Activated T-cell treated with anti-CD3 and anti-CD28 coated beads for 1 hour (primary cell): Measurements from ENCODE around the gene ABI1.
"Not testable (repeated sequence)": the region's sequence is repeated elsewhere in the genome, so short reads cannot be mapped to it uniquely, and the experiment has no call there.

Source experiments
- DNase-seq: peaks from one replicate; pipeline ENCODE4 v3.0.0-alpha.2; 2020; ENCODE audit warnings: low read depth

The ABI1 gene

DNA sequence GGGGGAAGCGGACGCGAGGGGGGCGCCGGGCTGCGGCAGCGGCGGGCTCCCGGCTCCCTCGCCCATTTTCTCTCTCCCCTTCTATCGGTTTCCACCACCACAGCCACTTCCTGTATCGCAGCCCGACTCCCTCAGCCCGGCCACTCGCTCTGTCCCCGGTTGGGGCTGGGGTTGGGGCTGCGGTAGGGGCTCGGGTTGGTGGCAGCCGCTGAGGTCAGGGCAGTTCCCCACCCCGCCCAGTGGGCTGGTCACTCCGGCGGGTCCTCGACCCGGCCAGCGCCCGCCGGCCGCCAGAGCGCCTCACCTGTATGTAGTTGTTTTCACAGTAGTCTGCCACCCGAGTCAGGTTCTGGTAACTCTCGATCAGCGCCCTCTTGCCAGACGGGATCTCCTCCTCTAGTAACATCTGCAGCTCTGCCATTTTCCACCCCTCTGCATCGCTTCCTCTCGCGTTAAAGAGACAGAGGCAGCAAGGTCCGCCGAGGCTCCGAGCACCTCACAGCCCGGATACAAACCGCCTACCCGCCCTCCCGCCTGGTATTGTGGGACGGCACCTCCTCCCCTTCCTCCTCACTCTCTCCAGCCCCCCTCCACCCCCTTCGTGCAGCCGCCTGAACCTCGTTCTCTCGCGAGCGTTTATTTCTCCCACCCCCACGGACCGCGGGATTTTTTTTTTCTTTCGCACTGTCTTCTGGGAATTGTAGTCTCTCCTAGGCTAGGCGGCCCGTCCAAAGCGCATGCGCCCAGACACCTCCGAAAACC lies at the start of gene ABI1:
TSS of gene ABI1 (minus strand) at position 516 of the 762 bp plus-strand sequence. CDS start at position 421, 95 bp downstream.
- peak; percentile 97 for DNase-seq

DNA sequence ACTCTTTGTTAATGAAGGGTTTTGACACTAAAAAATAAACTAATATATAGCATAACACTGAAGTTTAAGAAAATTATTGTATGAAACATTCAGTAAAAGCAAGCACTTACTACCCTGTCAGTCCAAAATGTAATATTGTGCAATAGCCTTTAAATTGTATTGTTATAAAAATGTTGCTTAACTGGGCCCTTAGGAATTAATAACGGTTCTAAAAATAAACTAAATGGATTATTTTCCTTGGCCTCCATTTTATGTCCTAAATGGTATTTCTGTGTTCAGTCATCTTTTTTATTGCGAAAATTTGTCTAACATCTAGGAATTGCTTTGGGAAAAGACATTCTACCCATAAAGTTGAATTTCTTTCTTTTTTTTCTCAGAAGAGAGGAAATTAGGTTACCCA lies 49.0 kb upstream of the ABI1 start:
- no peak for DNase-seq

DNA sequence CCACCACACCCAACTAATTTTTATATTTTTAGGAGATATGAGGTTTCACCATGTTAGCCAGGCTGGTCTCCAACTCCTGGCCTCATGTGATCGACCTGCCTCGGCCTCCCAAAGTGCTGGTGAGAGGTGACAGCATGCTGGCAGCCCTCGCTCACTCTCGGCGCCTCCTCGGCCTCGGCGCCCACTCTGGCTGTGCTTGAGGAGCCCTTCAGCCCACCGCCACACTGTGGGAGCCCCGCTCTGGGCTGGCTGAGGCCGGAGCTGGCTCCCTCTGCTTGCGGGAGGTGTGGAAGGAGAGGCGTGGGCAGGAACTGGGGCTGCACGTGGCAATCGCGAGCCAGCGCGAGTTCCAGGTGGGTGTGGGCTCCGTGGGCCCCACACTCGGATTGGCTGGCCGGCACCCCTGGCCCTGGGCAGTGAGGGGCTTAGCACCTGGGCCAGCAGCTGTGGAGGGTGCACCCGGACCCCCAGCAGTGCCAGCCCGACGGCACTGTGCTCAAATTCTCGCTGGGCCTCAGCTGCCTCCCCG lies 44.6 kb upstream of the ABI1 start:
- DNase-seq = not testable (repeated sequence)

DNA sequence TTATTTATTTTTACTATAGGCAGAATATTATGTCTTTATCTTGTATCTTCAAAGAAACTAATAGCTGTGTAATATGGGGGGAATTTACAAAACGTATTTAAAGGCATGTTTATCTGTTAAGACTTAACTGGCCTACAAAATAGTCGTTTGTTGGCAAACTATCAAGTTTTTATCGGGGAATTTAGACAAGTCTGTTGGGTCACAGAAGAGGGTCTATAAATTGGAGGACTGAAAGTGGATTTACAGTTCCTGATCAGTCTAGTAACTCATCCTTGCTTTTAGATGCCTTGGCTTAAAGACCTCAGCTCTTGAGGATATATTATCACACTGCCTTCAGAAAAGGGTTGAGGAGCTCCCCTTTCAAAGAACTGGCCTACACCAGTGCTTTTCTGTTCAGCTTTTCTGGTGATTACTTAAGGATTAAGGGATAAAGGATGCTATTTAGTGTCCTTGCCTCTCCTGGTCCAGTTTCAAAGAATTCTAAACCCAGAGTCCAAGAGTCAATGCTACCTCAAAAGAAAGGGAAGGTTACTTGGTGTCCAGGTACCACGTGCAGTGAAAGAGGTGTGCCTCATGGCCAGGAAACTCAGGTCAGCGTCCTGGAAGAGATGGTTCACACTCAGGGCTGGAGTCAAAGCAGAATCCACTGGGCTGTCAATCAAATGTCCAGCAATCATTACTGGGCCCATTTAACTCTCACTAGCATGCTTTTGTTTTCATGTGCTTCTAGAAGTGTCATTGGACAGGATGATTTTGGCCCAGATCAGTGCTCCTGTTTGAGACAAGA lies 42.9 kb upstream of the ABI1 start:
- no peak for DNase-seq

DNA sequence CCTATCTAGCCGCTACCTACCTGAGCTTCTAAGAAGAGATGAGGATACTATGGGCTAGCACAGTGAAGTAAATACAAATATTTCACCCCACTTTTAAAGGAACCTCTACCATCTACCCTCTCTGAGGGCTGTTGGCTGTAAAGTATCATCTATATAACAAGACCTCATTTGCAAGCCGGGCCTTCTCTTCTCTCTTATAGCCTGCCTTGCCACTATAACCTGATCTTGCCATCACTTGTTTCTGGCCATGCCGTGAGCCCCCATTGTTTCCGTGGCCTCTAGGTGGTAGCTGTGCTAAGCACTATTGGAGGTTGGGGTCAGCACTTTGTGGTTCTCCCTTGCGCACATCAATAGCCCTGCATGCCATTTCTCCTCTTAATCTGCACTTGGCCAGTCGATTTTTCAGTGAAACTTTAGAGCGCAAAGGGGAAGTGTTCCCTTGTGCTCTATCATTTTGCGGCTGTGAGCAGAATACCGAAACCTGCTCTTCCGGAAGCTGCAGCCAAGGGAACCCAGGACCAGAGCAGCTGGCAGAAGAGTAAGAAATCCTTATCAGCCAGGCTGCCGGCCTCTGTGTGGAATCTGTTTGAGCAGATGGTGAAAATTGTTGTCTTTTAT lies 31.7 kb upstream of the ABI1 start:
- DNase-seq = not testable (repeated sequence)

DNA sequence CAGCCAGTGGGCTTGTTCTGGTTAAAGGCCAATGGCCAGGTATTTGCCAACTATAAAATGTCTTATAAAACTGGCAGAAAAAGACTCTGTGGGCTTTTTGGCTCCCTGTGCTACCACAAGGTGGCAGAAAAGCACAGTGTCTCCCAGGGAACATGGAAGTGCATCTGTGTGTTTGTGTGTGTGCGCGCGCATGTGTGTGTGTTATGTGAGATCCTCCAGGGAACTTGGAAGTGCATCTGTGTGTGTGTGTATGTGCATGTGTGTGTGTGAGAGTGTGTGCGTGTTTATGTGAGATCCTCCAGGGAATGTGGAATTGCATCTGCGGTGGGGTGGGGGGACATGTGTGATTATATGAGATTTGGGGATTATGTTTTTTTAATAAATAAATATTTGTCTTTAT lies 30.2 kb upstream of the ABI1 start:
- peak; percentile 17 for DNase-seq

DNA sequence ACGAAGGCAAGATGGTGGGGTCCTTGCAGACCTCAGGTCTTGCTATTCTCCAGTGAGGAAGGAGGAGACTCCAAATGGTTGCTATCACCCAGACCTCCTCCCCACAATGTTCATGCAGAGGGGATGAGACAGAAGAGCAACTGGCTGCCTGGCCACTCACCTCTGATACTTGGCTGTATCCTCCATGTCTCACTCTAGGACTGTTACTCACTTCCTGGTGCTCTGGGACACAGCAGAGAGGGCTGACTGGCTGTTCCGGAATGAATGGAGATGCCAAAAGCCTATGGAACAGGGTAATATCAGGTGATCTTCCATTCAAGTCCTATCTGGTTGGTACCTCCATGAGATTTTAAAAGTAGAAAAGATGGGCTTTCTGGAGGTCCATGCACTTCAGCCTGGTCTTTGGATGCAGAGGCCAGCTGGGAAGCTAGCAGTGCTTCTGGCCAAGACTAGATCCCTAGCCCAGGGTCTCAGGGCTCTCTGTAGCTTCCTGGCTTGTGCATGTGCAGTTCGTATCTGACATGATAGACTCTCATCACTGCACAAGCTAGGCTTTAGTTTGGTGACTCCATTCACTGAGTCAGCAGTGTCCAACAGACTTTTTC lies 27.0 kb upstream of the ABI1 start:
- no peak for DNase-seq

DNA sequence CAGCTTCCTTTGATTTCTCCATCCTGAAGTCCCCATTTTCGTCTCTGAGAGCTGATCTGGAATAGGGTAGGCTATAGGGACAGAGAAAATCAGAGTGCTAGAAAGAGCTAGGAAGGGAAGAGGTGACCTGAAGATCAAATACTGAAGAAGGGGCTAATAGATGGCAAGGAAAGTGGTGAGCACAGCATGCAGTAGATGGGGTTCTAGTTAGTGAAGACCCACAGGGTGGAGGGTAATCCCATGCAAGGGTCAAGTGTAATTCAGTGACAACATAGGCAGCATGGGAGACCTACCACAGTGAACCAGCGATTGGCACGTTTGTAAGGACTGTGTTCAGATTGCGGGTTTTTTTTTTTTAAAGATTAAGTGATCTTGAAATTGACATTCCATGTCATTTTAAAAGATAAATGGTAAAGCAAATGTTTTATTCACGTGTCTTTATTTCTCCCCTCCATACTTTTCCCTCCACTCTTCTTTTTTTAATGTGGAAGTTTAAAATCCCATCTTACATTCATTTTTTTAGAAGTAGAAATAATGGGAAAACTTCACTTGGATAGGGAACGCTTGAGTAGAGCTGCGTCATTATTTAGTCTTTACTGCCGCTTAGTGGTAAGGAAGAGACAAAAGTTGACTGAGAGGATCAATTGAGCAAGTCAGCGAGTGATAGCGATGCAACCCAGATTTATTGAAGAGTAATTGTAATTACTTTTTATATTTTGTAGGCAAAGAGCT lies 21.0 kb upstream of the ABI1 start:
- no peak for DNase-seq

DNA sequence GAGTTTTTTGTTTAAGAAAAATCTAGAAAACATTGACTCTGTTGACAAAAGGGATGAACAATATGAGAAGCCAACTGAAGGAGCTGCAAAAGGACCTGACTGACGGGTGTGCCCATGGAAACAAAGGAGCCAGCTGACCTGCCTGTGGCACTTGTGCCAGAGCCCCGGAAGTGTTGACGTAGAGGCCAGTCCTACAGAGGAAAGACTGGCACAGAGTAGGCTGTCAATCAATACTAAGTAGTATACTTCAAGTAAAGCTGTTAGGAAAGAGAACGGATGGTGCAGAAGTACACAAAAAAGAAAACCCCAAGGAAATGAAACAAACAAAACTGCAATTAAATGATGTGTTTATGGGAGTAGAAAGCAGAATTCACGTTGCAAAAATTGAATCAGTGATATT lies 19.0 kb upstream of the ABI1 start:
- DNase-seq = no peak

DNA sequence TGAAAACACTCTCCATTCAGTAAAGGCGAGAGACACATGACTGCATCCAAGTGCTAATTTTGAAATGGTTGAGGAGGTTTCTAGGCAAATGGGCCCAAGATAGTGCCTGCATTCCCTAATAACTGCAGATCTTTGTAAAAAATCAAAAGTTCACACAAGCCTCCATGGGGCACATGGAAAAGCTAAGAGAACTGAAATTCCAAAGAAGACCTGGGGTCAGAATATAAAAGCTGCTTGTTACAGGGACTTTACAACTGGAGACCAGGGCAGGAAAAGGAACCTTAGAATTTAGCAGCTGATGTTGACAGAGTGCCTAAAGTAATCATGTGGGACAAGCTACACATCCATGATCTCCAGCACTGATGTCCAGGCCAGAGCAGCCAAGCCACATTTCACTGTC lies 10.0 kb upstream of the ABI1 start:
- DNase-seq = no peak

DNA sequence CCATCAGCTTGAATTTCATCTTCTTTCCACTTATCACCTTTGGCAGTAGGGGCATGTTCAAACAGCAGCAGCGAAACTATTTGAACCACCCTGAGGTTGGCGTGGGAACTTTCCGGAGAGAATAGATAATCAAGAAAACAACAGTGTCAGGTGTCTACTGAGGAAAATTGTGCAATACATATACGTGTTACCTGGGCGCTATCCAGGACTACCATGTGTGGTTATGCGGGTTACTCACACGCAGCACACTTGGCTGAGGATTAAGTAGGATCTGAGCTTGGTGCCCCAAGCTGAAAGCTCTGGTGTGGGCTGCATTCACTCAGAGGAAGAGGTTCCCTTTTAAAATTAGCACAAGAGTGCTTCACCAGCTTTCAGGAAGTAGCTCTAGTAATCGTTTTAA lies 8.8 kb upstream of the ABI1 start:
- DNase-seq = no peak

DNA sequence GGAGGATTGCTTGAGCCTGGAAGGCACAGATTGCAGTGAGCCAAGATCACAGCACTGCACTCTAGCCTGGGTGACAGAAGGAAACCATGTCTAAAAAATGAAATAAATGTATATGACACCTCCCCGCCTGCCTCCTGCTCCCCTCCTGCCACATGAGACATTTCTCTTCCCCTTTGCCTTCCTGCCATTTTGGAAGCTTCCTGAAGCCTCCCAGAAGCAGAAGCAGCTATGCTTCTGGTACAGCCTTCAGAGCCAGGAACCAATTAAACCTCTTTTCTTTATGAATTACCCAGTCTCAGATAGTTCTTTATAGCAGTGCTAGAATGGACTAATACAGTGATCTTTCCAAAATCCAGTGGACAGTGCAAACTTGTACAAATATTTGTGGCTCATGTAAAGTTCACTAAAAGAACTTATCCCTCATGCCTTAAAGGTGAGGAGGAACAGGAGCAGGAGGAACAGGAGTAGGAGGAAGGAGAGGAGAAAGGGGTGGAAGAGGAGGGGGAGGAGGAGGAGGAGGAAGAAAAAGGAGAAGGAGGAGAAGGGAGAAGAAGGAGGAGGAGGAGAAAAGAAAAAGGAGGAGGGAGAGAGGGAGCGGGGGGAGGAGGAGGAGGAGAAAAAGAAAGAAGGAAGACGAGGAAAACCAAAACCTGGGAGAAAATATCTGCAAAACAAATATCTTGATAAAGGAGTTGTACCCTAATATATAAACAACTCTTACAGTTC lies 2.8 kb upstream of the ABI1 start:
- no peak for DNase-seq

DNA sequence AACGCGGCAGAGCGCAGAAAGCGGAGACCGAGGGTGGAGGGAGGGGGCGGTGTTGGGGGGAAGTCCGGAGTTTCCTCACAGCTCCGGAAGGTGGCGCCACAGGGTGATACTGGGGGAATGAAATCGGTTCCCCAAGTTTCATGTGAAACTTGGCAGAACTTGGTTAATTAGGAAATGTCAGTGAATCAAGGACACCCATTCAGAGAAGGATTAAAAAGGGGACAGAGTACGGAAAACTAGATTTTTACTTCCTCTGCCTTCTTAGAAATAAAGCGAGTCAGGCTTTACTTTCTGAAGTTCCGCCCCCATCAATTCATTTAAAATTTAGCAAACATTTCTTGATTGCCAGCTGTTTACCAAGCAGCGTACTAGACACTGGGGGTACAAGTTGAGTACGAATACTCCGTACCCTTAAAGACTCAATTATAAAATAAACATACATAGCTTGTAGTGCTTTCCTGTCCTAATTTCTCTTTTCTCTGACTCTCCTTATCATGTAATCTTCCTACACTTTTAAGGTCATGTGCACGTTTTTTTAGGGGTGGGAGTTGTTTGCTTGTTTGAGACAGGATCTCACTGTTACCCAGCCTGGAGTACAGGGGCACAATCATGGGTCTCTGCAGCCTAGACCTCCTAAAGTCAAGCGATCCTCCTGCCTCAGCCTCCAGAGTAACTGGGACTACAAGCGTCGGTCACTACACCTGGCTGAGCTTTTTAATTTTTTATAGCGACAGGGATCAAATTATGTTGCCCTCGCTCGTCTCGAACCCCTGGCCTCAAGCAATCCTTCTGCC lies 644 bp upstream of the ABI1 start:
- DNase-seq = no peak

DNA sequence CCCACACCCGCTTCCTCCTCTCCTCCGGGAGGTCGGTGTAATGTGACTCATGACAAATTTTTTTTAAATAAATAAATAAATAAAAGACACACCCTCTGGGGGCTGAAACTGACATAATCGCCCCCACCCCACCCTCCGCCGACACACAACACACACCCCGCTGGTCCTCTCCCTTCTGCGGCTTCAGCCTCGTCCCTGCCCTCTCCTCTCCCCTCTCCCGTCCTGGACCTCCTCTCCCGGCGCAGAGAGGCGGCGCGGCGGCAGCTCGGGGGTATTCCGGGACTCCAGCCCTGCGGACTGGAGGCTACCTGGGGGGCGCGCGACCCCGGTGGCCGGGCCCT lies 686 bp downstream of the ABI1 start:
- peak; percentile 34 for DNase-seq

DNA sequence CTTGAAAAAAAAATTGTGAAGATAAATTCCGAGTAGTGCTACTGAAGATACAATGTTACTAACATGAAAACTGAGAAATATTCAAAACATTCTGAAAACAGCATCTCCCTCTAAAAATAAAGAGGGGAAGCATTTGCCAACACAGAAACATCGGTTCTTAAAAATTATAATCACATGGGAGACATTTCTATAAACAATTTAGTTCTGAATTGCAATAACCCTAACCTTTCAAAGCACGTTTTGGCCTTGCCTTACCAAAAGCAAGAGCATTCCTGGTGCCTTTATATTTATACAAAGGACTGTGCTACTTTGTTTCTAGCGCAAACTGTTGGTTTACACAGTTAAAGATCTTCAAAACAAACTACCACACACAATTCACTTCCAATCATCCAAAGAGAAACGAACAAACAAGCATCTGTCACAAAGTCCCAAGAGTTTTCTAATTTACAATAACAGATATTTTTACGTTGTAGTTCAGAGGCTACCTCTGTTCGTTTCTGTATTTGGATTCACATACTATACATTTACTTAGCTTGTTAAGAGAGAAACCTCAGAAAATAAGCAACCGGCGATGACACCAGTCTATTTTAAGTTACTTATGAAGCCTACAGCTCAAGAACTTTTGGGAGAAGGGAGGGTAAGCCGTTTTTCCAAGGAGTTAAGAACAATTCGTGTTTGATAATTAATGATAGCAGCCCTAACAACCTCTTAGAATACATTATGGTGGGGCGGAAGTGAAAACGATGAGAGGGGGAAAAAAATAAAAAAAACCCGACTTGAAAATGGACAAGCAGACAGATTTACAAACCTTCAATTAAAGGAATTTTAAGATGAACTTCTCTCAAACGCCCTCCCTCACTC lies 1.3 kb downstream of the ABI1 start:
- no peak for DNase-seq

DNA sequence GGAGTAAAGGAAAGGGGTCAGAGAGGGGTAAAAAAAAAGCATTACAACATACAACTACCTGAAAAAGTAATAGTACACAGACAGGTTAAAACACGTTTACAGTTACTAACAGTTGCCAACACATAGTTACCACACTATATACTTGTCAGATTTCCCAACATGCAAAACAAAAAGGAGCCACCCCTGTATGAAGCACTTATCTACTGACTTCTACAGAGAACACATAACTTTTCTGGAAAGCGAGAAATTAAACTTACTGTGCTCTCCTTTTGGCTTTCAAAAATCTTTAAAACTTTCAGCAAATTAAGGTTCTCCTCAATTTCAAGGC lies 2.1 kb downstream of the ABI1 start:
- no peak for DNase-seq

DNA sequence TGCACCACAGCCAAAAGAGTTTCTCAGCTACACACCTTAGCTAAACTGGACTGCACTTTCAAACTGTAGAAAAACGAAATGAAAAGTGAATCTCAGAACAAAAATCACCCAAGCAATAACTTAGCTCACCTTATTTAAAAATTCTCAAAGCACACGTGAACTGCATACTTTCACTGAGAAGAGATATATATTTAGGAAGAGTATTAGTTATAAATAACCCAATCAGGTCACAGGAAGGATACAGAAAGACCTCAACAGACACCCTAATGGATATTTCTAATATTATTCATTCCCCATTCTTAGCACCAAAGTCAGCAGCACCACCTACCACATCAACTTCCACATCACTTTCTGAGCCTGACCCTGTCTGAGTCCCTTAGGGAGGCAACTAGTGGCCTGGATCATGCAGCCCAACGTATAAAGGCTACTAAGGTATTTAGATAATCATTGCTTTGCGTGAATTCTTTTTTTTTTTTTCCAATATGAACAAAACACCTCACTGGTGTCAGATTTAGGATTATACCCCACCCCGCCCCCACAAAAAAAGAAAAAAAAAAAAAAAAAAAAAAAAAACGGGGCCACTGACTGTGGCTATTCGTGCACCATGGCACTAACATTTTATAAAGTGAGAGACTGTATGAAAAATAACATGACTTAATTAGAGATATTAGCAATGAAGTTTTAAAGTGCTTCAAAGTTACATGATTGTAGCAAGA lies 2.6 kb downstream of the ABI1 start:
- no peak for DNase-seq

DNA sequence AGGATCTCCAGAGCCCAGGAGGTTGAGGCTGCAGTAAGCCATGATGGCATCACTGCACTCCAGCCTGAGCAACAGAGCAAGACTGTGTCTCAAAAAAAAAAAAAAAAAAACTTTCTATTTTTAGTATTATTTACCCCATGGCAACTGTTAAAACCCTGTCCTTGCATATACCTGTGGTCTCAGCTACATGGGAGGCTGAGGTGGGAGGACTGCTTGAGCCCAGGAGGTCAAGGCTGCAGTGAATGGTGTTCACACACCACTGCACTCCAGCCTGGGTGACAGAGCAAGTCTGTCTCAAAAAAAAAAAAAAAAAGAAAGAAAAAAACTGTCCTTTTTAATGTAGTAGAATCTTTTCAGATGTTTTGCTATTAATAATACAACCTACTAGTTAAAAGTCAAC lies 3.2 kb downstream of the ABI1 start:
- not testable (repeated sequence) for DNase-seq

DNA sequence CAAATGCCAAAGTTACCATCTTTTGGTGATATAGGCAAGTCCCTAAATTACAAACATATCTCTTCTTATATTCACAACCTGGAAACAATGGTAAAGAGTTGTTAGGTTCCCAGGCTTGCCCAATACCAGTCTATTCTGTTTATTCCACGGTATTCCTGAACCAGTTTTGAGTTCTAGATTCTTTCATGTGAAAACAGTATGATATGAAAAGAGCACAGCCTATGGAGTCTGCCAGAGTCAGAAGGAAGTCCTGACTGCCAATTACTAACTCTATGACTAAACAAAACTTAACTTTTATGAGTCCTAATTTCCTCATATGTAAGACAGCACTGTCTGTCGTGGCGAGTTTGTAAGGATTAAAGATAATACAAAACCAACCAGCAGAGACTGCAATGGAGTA lies 5.6 kb downstream of the ABI1 start:
- no peak for DNase-seq
